Mesenchymal stem cell (in vitro differentiated cells and primary cell): Measurements from ENCODE around the gene LEMD1.
A peak's percentile ranks its signal among the peaks of the same experiment; 100 is the strongest.

Source experiments
- DNase-seq: peaks from one replicate; pipeline ENCODE4 v3.0.0-alpha.2; 2013
- H2AFZ ChIP-seq: one replicate; pipeline ENCODE4 v1.6.1; 2013; ENCODE audit warnings: low read depth, mild to moderate bottlenecking, control low read depth, inconsistent platforms, low read length, moderate library complexity
- H2AK5ac ChIP-seq: 2 replicates; pipeline ENCODE4 v1.6.1; 2013; ENCODE audit warnings: low read length, moderate library complexity, mild to moderate bottlenecking, inconsistent platforms; ENCODE audit not compliant: severe bottlenecking
- H2BK120ac ChIP-seq: one replicate; pipeline ENCODE4 v1.6.1; 2013; ENCODE audit warnings: low read depth, mild to moderate bottlenecking, inconsistent platforms, low read length, moderate library complexity
- H2BK12ac ChIP-seq, 2 experiments: one replicate each; pipeline ENCODE4 v1.6.1; 2013; ENCODE audit warnings: inconsistent platforms in 2 of 2, low read length in 2 of 2, mild to moderate bottlenecking in 2 of 2, moderate library complexity in 2 of 2, control low read depth in 1 of 2
- H2BK15ac ChIP-seq: one replicate; pipeline ENCODE4 v1.6.1; 2013; ENCODE audit warnings: mild to moderate bottlenecking, low read depth, inconsistent platforms; ENCODE audit not compliant: poor library complexity, severe bottlenecking
- H2BK5ac ChIP-seq: 2 replicates; pipeline ENCODE4 v1.6.1; 2013; ENCODE audit warnings: low read depth, mild to moderate bottlenecking, low read length, control low read depth, inconsistent platforms; ENCODE audit not compliant: poor library complexity, severe bottlenecking
- H3K14ac ChIP-seq, 2 experiments: one replicate each; pipeline ENCODE4 v1.6.1; 2013; ENCODE audit warnings: inconsistent platforms in 2 of 2, low read length in 2 of 2, control low read depth in 1 of 2, mild to moderate bottlenecking in 1 of 2, moderate library complexity in 1 of 2
- H3K18ac ChIP-seq, 2 experiments: one replicate each; pipeline ENCODE4 v1.6.1; 2013; ENCODE audit warnings: inconsistent platforms in 2 of 2, low read length in 2 of 2, control low read depth in 1 of 2, low read depth in 1 of 2, mild to moderate bottlenecking in 1 of 2
- H3K23ac ChIP-seq, 2 experiments: one replicate each; pipeline ENCODE4 v1.6.1; 2013; ENCODE audit warnings: inconsistent platforms in 2 of 2, low read length in 2 of 2, mild to moderate bottlenecking in 2 of 2, moderate library complexity in 2 of 2, control low read depth in 1 of 2
- H3K27ac ChIP-seq: 2 replicates; pipeline ENCODE4 v1.5.1; 2013; ENCODE audit warnings: mild to moderate bottlenecking, moderate library complexity, low read length, control low read depth, inconsistent platforms; ENCODE audit not compliant: poor library complexity, severe bottlenecking
- H3K27me3 ChIP-seq, 2 experiments: 2 replicates each; pipeline versions ENCODE4 v1.6.1 to v1.7.0; 2013; ENCODE audit warnings: low read length in 2 of 2, mild to moderate bottlenecking in 2 of 2, moderate library complexity in 2 of 2, control low read depth in 1 of 2, inconsistent platforms in 1 of 2; ENCODE audit not compliant: control insufficient read depth in 1 of 2, insufficient read depth in 1 of 2
- H3K36me3 ChIP-seq, 2 experiments: 2 replicates each; pipeline versions ENCODE4 v1.6.1 to v1.7.0; 2013; ENCODE audit warnings: low read length in 2 of 2, control low read depth in 1 of 2, inconsistent platforms in 1 of 2, low read depth in 1 of 2, mild to moderate bottlenecking in 1 of 2; ENCODE audit not compliant: insufficient read depth in 2 of 2, control insufficient read depth in 1 of 2
- H3K4ac ChIP-seq, 2 experiments: one replicate each; pipeline ENCODE4 v1.6.1; 2013; ENCODE audit warnings: inconsistent platforms in 2 of 2, low read length in 2 of 2, mild to moderate bottlenecking in 2 of 2, moderate library complexity in 2 of 2, control low read depth in 1 of 2, low read depth in 1 of 2
- H3K4me1 ChIP-seq: 2 replicates; pipeline ENCODE4 v1.6.1; 2013; ENCODE audit warnings: low read depth, low read length, control low read depth; ENCODE audit not compliant: control insufficient read depth, insufficient read depth
- H3K4me2 ChIP-seq: 2 replicates; pipeline ENCODE4 v1.6.1; 2013; ENCODE audit warnings: low read length, mild to moderate bottlenecking, inconsistent platforms; ENCODE audit not compliant: poor library complexity, severe bottlenecking
- H3K4me3 ChIP-seq, 2 experiments: 2 replicates each; pipeline versions ENCODE4 v1.5.1 to v1.7.0; 2013; ENCODE audit warnings: low read length in 2 of 2, mild to moderate bottlenecking in 2 of 2, control low read depth in 1 of 2, low read depth in 1 of 2; ENCODE audit not compliant: insufficient read depth in 1 of 2
- H3K79me1 ChIP-seq: replicated peaks from 2 replicates; pipeline ENCODE4 v1.6.1; 2013; ENCODE audit warnings: mild to moderate bottlenecking, control low read depth, low read length, inconsistent platforms; ENCODE audit not compliant: poor library complexity, severe bottlenecking
- H3K9ac ChIP-seq: 2 replicates; pipeline ENCODE4 v1.7.0; 2013; ENCODE audit warnings: mild to moderate bottlenecking, low read length, moderate library complexity
- H3K9me3 ChIP-seq: 2 replicates; pipeline ENCODE4 v1.7.0; 2013; ENCODE audit warnings: mild to moderate bottlenecking, low read length; ENCODE audit not compliant: control insufficient read depth
- H4K8ac ChIP-seq: one replicate; pipeline ENCODE4 v1.6.1; 2013; ENCODE audit warnings: inconsistent platforms, mild to moderate bottlenecking, low read length, moderate library complexity
- H4K91ac ChIP-seq: one replicate; pipeline ENCODE4 v1.6.1; 2013; ENCODE audit warnings: mild to moderate bottlenecking, low read length, inconsistent platforms
- WGBS: methylation state at CpG from one replicate; pipeline ENCODE4 v1.1.7; 2013; ENCODE audit warnings: mixed read lengths; 5-methylcytosine and 5-hydroxymethylcytosine counted together

The LEMD1 gene

GRCh38 chr1:205455581-205456382, 33.9 kb upstream of the LEMD1 start, which contains the start of gene BLACAT1:
TSS of gene BLACAT1 (minus strand) at chr1:205456045.
- under 1% methylated on average over 53 of the region's 53 CpGs for WGBS
- no peak within 1 kb of the TSS for H3K9ac ChIP-seq
- no peak for DNase-seq

GRCh38 chr1:205454903-205455335, 33.1 kb upstream of the LEMD1 start:
- no peak overlapping the region for H3K18ac ChIP-seq
- no peak for DNase-seq

More at GRCh38 chr1:205455581-205456382, 33.9 kb upstream of the LEMD1 start, which contains the start of gene BLACAT1:
- H3K4ac ChIP-seq: no peak within 1 kb of the TSS
- no peak within 1 kb of the TSS for H3K27ac ChIP-seq
- peaks cover 14% of the 10 kb centered on the region for H3K4me1 ChIP-seq
- no peaks in the 10 kb centered on the region for H3K9me3 ChIP-seq
- H3K27me3 ChIP-seq: peaks cover 93 to 94% of the 10 kb centered on the region in 2 experiments
- H2BK12ac ChIP-seq: no peak within 1 kb of the TSS
- no peaks in the 10 kb centered on the region for H3K79me1 ChIP-seq
- H3K23ac ChIP-seq: peak within 1 kb of the TSS in 1 of 2 experiments; percentile 85
- H3K14ac ChIP-seq: no peak within 1 kb of the TSS
- H2AFZ ChIP-seq: no peak within 1 kb of the TSS
- no peak within 1 kb of the TSS for H4K91ac ChIP-seq
- H2AK5ac ChIP-seq: no peak within 1 kb of the TSS
- H3K18ac ChIP-seq: no peak within 1 kb of the TSS
- no peak within 1 kb of the TSS for H2BK5ac ChIP-seq
- no peak within 1 kb of the TSS for H4K8ac ChIP-seq
- H3K4me3 ChIP-seq: no peak within 1 kb of the TSS
- no peak within 1 kb of the TSS for H2BK15ac ChIP-seq
- peak within 1 kb of the TSS; percentile 44 for H3K4me2 ChIP-seq
- H2BK120ac ChIP-seq: no peak within 1 kb of the TSS
- H3K36me3 ChIP-seq: no peaks in the 10 kb centered on the region

GRCh38 chr1:205453466-205453865, 31.6 kb upstream of the LEMD1 start:
- H2BK12ac ChIP-seq: no peak overlapping the region
- H2BK120ac ChIP-seq: no peak overlapping the region
- H3K4ac ChIP-seq: no peak overlapping the region
- no peak overlapping the region for H3K4me2 ChIP-seq
- 46% methylated on average over 1 of the region's 3 CpGs for WGBS
- no peak for DNase-seq
- no peak overlapping the region for H2BK15ac ChIP-seq
- peaks cover 24% of the 10 kb centered on the region for H3K4me1 ChIP-seq
- H3K9me3 ChIP-seq: no peaks in the 10 kb centered on the region
- no peak overlapping the region for H3K18ac ChIP-seq
- no peak overlapping the region for H4K8ac ChIP-seq
- H3K27me3 ChIP-seq: peaks cover 80% of the 10 kb centered on the region in 2 experiments
- H2BK5ac ChIP-seq: no peak overlapping the region
- no peak overlapping the region for H2AK5ac ChIP-seq
- no peak overlapping the region for H2AFZ ChIP-seq
- H3K27ac ChIP-seq: no peak overlapping the region
- H3K9ac ChIP-seq: no peak overlapping the region
- no peak overlapping the region for H4K91ac ChIP-seq
- no peak overlapping the region for H3K23ac ChIP-seq
- H3K4me3 ChIP-seq: no peak overlapping the region
- no peak overlapping the region for H3K14ac ChIP-seq
- no peaks in the 10 kb centered on the region for H3K36me3 ChIP-seq
- H3K79me1 ChIP-seq: no peaks in the 10 kb centered on the region

More at GRCh38 chr1:205454903-205455335, 33.1 kb upstream of the LEMD1 start:
- H2BK5ac ChIP-seq: no peak overlapping the region
- no peak overlapping the region for H3K23ac ChIP-seq
- H3K4me1 ChIP-seq: peaks cover 19% of the 10 kb centered on the region
- no peak overlapping the region for H4K8ac ChIP-seq
- H3K14ac ChIP-seq: no peak overlapping the region
- no peaks in the 10 kb centered on the region for H3K9me3 ChIP-seq
- H3K4ac ChIP-seq: no peak overlapping the region
- no peak overlapping the region for H3K4me2 ChIP-seq
- H3K27me3 ChIP-seq: peaks cover 92 to 94% of the 10 kb centered on the region in 2 experiments
- no peak overlapping the region for H4K91ac ChIP-seq
- H3K9ac ChIP-seq: no peak overlapping the region
- no peak overlapping the region for H3K4me3 ChIP-seq
- no peaks in the 10 kb centered on the region for H3K79me1 ChIP-seq
- no peaks in the 10 kb centered on the region for H3K36me3 ChIP-seq
- no peak overlapping the region for H2BK120ac ChIP-seq
- H2BK15ac ChIP-seq: no peak overlapping the region
- H2BK12ac ChIP-seq: no peak overlapping the region
- no peak overlapping the region for H3K27ac ChIP-seq
- H2AK5ac ChIP-seq: no peak overlapping the region
- WGBS: 10% methylated on average over 6 of the region's 6 CpGs
- H2AFZ ChIP-seq: no peak overlapping the region

GRCh38 chr1:205452933-205453332, 31.1 kb upstream of the LEMD1 start:
- no peaks in the 10 kb centered on the region for H3K9me3 ChIP-seq
- H3K4me1 ChIP-seq: peaks cover 24% of the 10 kb centered on the region
- no peaks in the 10 kb centered on the region for H3K36me3 ChIP-seq
- no peak overlapping the region for H2AFZ ChIP-seq
- no peaks in the 10 kb centered on the region for H3K79me1 ChIP-seq
- H3K4ac ChIP-seq: no peak overlapping the region
- 92% methylated on average over 5 of the region's 5 CpGs for WGBS
- H3K23ac ChIP-seq: no peak overlapping the region
- H3K18ac ChIP-seq: no peak overlapping the region
- H3K4me2 ChIP-seq: no peak overlapping the region
- H3K27me3 ChIP-seq: peaks cover 75% of the 10 kb centered on the region in 2 experiments
- H2BK5ac ChIP-seq: no peak overlapping the region
- H3K4me3 ChIP-seq: no peak overlapping the region
- no peak overlapping the region for H4K8ac ChIP-seq
- H3K27ac ChIP-seq: no peak overlapping the region
- H3K9ac ChIP-seq: no peak overlapping the region
- H4K91ac ChIP-seq: no peak overlapping the region
- DNase-seq: no peak
- no peak overlapping the region for H3K14ac ChIP-seq
- no peak overlapping the region for H2BK15ac ChIP-seq
- H2BK120ac ChIP-seq: no peak overlapping the region
- H2AK5ac ChIP-seq: no peak overlapping the region
- no peak overlapping the region for H2BK12ac ChIP-seq
